ENCODE data around the gene DTX3.

DNA sequence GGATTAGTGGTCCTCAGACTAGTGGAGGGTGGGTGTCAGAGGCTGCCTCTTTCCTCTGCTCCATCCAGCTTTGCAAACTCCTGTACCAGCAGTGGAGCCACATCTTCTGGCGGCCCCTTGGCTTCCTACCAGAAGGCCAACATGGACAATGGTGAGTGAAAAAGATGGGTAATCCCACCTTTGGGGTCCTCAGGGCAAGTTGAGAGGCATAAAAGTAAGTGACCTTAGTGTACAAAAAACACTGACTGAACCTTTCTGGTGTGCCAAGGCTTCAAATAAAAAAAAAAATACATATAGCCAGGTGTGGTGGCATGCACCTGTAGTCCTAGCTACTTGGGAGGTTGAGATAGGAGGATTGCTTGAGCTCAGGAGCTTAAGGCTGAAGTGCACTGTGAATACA, 22.8 kb upstream of the DTX3 start:
- TF ChIP-seq, protein P1, sequence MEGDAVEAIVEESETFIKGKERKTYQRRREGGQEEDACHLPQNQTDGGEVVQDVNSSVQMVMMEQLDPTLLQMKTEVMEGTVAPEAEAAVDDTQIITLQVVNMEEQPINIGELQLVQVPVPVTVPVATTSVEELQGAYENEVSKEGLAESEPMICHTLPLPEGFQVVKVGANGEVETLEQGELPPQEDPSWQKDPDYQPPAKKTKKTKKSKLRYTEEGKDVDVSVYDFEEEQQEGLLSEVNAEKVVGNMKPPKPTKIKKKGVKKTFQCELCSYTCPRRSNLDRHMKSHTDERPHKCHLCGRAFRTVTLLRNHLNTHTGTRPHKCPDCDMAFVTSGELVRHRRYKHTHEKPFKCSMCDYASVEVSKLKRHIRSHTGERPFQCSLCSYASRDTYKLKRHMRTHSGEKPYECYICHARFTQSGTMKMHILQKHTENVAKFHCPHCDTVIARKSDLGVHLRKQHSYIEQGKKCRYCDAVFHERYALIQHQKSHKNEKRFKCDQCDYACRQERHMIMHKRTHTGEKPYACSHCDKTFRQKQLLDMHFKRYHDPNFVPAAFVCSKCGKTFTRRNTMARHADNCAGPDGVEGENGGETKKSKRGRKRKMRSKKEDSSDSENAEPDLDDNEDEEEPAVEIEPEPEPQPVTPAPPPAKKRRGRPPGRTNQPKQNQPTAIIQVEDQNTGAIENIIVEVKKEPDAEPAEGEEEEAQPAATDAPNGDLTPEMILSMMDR (IDR thresholded peaks at IDR 0.05): no peak
- no peak for TF ChIP-seq POLR2A (IDR thresholded peaks at IDR 0.05)
- TF ChIP-seq POLR2AphosphoS5 (IDR thresholded peaks at IDR 0.05; ENCODE audit: insufficient read depth in 1 of 2, low read depth in 1 of 2): no peak

Data from vagina (tissue), 2 donors.